ENCODE data around the gene SLC35E1. TPM values are rescaled to one million over a fixed set of nuclear protein-coding genes. Genes with fewer than 3 reads are reported as not detected.

The SLC35E1 gene
- total and polyA plus RNA-seq, 2 of the 13 experiments (the other 11 are each of a cell fraction or from before 2014, with no cell fraction given), result 21.2 to 46.5 TPM

DNA sequence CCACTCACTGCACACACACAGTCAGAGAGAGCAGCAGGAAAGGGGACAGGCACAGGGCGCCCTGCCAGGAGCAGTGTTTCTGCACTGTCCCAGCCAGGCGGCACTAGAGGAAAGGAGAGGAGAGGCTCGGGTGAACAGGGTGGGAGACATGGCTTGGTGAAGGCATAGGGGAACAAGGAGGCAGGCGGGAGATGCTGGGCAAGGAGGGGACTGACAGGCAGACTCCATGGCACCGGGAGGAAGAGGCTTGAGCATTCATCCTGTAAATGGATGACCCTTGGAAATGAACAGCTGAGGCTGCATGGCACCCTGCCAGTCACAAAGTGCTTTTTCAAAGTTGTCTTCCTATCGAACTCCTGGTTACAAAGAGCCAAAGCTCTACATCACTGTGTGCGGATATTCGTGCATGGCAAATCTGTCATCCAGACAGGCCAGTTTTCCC is 33.4 kb upstream of the SLC35E1 start (continued):
- TF ChIP-seq, protein P1, sequence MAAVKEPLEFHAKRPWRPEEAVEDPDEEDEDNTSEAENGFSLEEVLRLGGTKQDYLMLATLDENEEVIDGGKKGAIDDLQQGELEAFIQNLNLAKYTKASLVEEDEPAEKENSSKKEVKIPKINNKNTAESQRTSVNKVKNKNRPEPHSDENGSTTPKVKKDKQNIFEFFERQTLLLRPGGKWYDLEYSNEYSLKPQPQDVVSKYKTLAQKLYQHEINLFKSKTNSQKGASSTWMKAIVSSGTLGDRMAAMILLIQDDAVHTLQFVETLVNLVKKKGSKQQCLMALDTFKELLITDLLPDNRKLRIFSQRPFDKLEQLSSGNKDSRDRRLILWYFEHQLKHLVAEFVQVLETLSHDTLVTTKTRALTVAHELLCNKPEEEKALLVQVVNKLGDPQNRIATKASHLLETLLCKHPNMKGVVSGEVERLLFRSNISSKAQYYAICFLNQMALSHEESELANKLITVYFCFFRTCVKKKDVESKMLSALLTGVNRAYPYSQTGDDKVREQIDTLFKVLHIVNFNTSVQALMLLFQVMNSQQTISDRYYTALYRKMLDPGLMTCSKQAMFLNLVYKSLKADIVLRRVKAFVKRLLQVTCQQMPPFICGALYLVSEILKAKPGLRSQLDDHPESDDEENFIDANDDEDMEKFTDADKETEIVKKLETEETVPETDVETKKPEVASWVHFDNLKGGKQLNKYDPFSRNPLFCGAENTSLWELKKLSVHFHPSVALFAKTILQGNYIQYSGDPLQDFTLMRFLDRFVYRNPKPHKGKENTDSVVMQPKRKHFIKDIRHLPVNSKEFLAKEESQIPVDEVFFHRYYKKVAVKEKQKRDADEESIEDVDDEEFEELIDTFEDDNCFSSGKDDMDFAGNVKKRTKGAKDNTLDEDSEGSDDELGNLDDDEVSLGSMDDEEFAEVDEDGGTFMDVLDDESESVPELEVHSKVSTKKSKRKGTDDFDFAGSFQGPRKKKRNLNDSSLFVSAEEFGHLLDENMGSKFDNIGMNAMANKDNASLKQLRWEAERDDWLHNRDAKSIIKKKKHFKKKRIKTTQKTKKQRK (IDR thresholded peaks at IDR 0.05; ENCODE audit: low read length), result no peak
- no peak for TF ChIP-seq ZNF292 (CRISPR knock-in tag; IDR thresholded peaks at IDR 0.05; ENCODE audit: borderline replicate concordance, low read depth)
- no peak for TF ChIP-seq ZNF792 (CRISPR knock-in tag; IDR thresholded peaks at IDR 0.05)
- no peak for TF ChIP-seq ZNF232 (CRISPR knock-in tag; IDR thresholded peaks at IDR 0.05; ENCODE audit: borderline replicate concordance)
- no peak for TF ChIP-seq ETV6 (CRISPR knock-in tag; conservative IDR thresholded peaks at IDR 0.05)
- no peak for TF ChIP-seq ZNF83 (CRISPR knock-in tag; IDR thresholded peaks at IDR 0.05; ENCODE audit: borderline replicate concordance)
- no peak for TF ChIP-seq ZNF24 (IDR thresholded peaks at IDR 0.05)
- no peak for TF ChIP-seq CEBPG (CRISPR knock-in tag; IDR thresholded peaks at IDR 0.05)
- no peak for TF ChIP-seq MAZ (IDR thresholded peaks at IDR 0.05; ENCODE audit: borderline replicate concordance, low read depth, low read length)
- no peak for TF ChIP-seq MAZ (CRISPR knock-in tag; IDR thresholded peaks at IDR 0.05; ENCODE audit: low read depth)
- no peak for TF ChIP-seq MBD4 (IDR thresholded peaks at IDR 0.05; ENCODE audit: borderline replicate concordance, low read length)
- TF ChIP-seq, protein P2, sequence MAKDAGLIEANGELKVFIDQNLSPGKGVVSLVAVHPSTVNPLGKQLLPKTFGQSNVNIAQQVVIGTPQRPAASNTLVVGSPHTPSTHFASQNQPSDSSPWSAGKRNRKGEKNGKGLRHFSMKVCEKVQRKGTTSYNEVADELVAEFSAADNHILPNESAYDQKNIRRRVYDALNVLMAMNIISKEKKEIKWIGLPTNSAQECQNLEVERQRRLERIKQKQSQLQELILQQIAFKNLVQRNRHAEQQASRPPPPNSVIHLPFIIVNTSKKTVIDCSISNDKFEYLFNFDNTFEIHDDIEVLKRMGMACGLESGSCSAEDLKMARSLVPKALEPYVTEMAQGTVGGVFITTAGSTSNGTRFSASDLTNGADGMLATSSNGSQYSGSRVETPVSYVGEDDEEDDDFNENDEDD (CRISPR knock-in tag; IDR thresholded peaks at IDR 0.05; ENCODE audit: borderline replicate concordance), result no peak
- TF ChIP-seq, protein P3, sequence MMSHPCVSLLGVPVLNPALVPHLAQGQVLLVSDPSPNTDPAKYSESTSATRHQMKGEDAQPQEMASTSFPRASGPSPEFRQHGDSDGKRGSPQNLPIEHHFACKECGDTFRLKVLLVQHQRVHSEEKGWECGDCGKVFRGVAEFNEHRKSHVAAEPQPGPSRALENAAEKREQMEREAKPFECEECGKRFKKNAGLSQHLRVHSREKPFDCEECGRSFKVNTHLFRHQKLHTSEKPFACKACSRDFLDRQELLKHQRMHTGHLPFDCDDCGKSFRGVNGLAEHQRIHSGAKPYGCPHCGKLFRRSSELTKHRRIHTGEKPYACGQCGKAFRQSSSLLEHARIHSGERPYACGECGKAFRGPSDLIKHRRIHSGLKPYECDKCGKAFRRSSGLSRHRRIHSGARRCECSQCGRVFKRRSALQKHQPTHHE (CRISPR knock-in tag; IDR thresholded peaks at IDR 0.05; ENCODE audit: borderline replicate concordance), result no peak

Measured in HepG2 (cell line).